SK-N-SH (cell line): ENCODE results near the gene MACROH2A2. TPM values are rescaled to one million over a fixed set of nuclear protein-coding genes. Genes with fewer than 3 reads are reported as not detected.
A peak's percentile ranks its signal among the peaks of the same experiment; 100 is the strongest.

Experiments used
- CTCF ChIA-PET: fragments of 300-600, 350-600 bp; formaldehyde crosslinking; extraction: SDS; loops from one replicate; lab custom pipeline; 2021; lab: Yijun Ruan, JAX
- POLR2A ChIA-PET: fragments of 350-600 bp; sonication (Branson Sonifier 250); formaldehyde crosslinking; extraction: SDS; loops from one replicate; lab custom pipeline; 2020; ENCODE audit warnings: antibody characterized with exemption, inconsistent platforms; lab: Yijun Ruan, JAX
- DNase-seq: peaks from one replicate; pipeline ENCODE4 v3.0.0; 2012
- H2AFZ ChIP-seq: fragments of 200-600 bp; sonication (generic); 2 replicates; pipeline ENCODE4 v1.8.1; 2016; ENCODE audit warnings: antibody characterized with exemption, mild to moderate bottlenecking, low read depth
- H3F3A ChIP-seq: fragments of 200-600 bp; sonication (generic); replicated peaks from 2 replicates; pipeline ENCODE3; 2016; ENCODE audit warnings: antibody characterized with exemption, mild to moderate bottlenecking; ENCODE audit not compliant: insufficient read depth
- H3K27ac ChIP-seq, 2 experiments: fragments of 200-500 bp in 1 of 2; fragments of 200-600 bp in 1 of 2; sonication (Bioruptor generic) in 1 of 2; sonication (generic), shearing (Covaris generic) in 1 of 2; 2 replicates each; pipeline versions ENCODE4 v1.5.1 to v1.6.1; 2014 to 2016; ENCODE audit warnings: low read depth in 2 of 2, inconsistent platforms in 1 of 2, low read length in 1 of 2, mild to moderate bottlenecking in 1 of 2, mixed read lengths in 1 of 2
- H3K27me3 ChIP-seq: fragments of 200-600 bp; sonication (generic), shearing (Covaris generic); 2 replicates; pipeline ENCODE4 v1.6.1; 2016; ENCODE audit warnings: mixed run types; ENCODE audit not compliant: insufficient read depth
- H3K36me3 ChIP-seq, 2 experiments: fragments of 200-500 bp in 1 of 2; fragments of 200-600 bp in 1 of 2; sonication (Bioruptor generic) in 1 of 2; sonication (generic) in 1 of 2; replicated peaks in 1 of 2; 2 replicates each; pipeline versions ENCODE3 to v1.5.1; 2014 to 2016; ENCODE audit warnings: low read length in 1 of 2, mild to moderate bottlenecking in 1 of 2; ENCODE audit not compliant: insufficient read depth in 2 of 2, control insufficient read depth in 1 of 2
- H3K4me1 ChIP-seq, 2 experiments: fragments of 200-500 bp in 1 of 2; fragments of 200-600 bp in 1 of 2; sonication (Bioruptor generic) in 1 of 2; sonication (generic), shearing (Covaris generic) in 1 of 2; 2 replicates each; pipeline versions ENCODE4 v1.5.1 to v1.6.1; 2014 to 2016; ENCODE audit warnings: low read depth in 1 of 2, low read length in 1 of 2, mixed run types in 1 of 2; ENCODE audit not compliant: insufficient read depth in 2 of 2, control insufficient read depth in 1 of 2
- H3K4me2 ChIP-seq: fragments of 200-600 bp; sonication (generic), shearing (Covaris generic); 2 replicates; pipeline ENCODE4 v1.6.1; 2017; ENCODE audit warnings: mixed run types
- H3K4me3 ChIP-seq, 2 experiments: fragments of 200-500 bp in 1 of 2; fragments of 200-600 bp in 1 of 2; sonication (Bioruptor generic) in 1 of 2; sonication (generic), shearing (Covaris generic) in 1 of 2; 2 replicates each; pipeline versions ENCODE4 v1.5.1 to v1.8.1; 2014 to 2016; ENCODE audit warnings: low read depth in 2 of 2, inconsistent platforms in 1 of 2, low read length in 1 of 2, mild to moderate bottlenecking in 1 of 2, mixed read lengths in 1 of 2, moderate library complexity in 1 of 2
- H3K79me2 ChIP-seq: fragments of 200-600 bp; sonication (generic); 2 replicates; pipeline ENCODE4 v1.8.1; 2017; ENCODE audit warnings: mild to moderate bottlenecking; ENCODE audit not compliant: insufficient read depth
- H3K9ac ChIP-seq: fragments of 200-600 bp; sonication (generic); 2 replicates; pipeline ENCODE4 v1.6.1; 2017; ENCODE audit warnings: mixed run types
- H3K9me2 ChIP-seq: fragments of 200-600 bp; sonication (generic); 2 replicates; pipeline ENCODE4 v1.6.1; 2017; ENCODE audit warnings: mixed run types
- H3K9me3 ChIP-seq: fragments of 200-600 bp; sonication (generic); 2 replicates; pipeline ENCODE4 v1.6.1; 2017; ENCODE audit warnings: mixed run types, mild to moderate bottlenecking, moderate library complexity
- H4K20me1 ChIP-seq: fragments of 200-600 bp; sonication (generic); 2 replicates; pipeline ENCODE4 v1.6.1; 2017; ENCODE audit warnings: mild to moderate bottlenecking, mixed run types; ENCODE audit not compliant: insufficient read depth
- CHD2 ChIP-seq: fragments of 150-350 bp; IDR thresholded peaks from 2 replicates; pipeline ENCODE4 v1.6.1; 2018; ENCODE audit warnings: low read length; ENCODE audit not compliant: partially characterized antibody
- ELF1 ChIP-seq: IDR thresholded peaks from 2 replicates; pipeline ENCODE4 v1.4.0; 2012
- EP300 ChIP-seq, 2 experiments: IDR thresholded peaks; 2 replicates each; pipeline versions ENCODE4 v1.4.0 to v1.6.1; 2012; ENCODE audit warnings: borderline replicate concordance in 1 of 2, low read depth in 1 of 2, low read length in 1 of 2
- EZH2phosphoT487 ChIP-seq: fragments of 200-600 bp; sonication (generic); IDR thresholded peaks from 2 replicates; pipeline ENCODE4 v1.6.1; 2017; ENCODE audit warnings: low read depth, mixed run types, mild to moderate bottlenecking, antibody characterized with exemption, moderate library complexity, borderline replicate concordance
- FOSL2 ChIP-seq: IDR thresholded peaks from 2 replicates; pipeline ENCODE4 v1.4.0; 2012; ENCODE audit warnings: low read depth, mild to moderate bottlenecking, moderate library complexity, borderline replicate concordance
- NRF1 ChIP-seq: IDR thresholded peaks from 2 replicates; pipeline ENCODE4 v1.6.1; 2012; ENCODE audit warnings: low read depth, mild to moderate bottlenecking, low read length
- RCOR1 ChIP-seq: fragments of 150-350 bp; IDR thresholded peaks from 2 replicates; pipeline ENCODE4 v1.6.1; 2017; ENCODE audit warnings: antibody characterized with exemption, low read length
- RFX5 ChIP-seq: IDR thresholded peaks from 2 replicates; pipeline ENCODE4 v1.6.1; 2012; ENCODE audit warnings: mild to moderate bottlenecking, improper control_type of control experiment, low read length
- RXRA ChIP-seq: IDR thresholded peaks from 2 replicates; pipeline ENCODE4 v1.4.0; 2012; ENCODE audit warnings: low read depth, mild to moderate bottlenecking, borderline replicate concordance
- TAF1 ChIP-seq: IDR thresholded peaks from 2 replicates; pipeline ENCODE4 v1.6.1; 2012; ENCODE audit warnings: low read depth, mild to moderate bottlenecking, low read length, moderate library complexity, borderline replicate concordance
- TEAD4 ChIP-seq: IDR thresholded peaks from 2 replicates; pipeline ENCODE4 v1.4.0; 2012; ENCODE audit warnings: mild to moderate bottlenecking, borderline replicate concordance; ENCODE audit not compliant: insufficient read depth
- WGBS: methylation state at CpG from one replicate; pipeline ENCODE4 v1.1.6; 2017; ENCODE audit warnings: low lambda C conversion rate; 5-methylcytosine and 5-hydroxymethylcytosine counted together
- polyA plus RNA-seq, 3 experiments: library from polyadenylated mRNA; depleted of rRNA; stranded (reverse); fragments of >200 nt; gene quantifications; 2 replicates each; pipeline ENCODE4 v1.2.3, GENCODE V29; 2012
- TF ChIP-seq, protein P1 (sequence below): IDR thresholded peaks from 2 replicates; pipeline ENCODE4; 2012
- TF ChIP-seq, protein P2 (sequence below): fragments of 150-350 bp; IDR thresholded peaks from 2 replicates; pipeline ENCODE4 v1.6.1; 2017; ENCODE audit warnings: antibody characterized with exemption, low read length, low read depth, borderline replicate concordance
- TF ChIP-seq, protein P3 (sequence below): IDR thresholded peaks from 2 replicates; pipeline ENCODE4 v1.6.1; 2012; ENCODE audit warnings: mild to moderate bottlenecking, low read depth, low read length, moderate library complexity
- TF ChIP-seq, protein P4 (sequence below): IDR thresholded peaks from 2 replicates; pipeline ENCODE4 v1.4.0; 2012; ENCODE audit warnings: low read depth, borderline replicate concordance

The MACROH2A2 gene
- polyA plus RNA-seq, 1 of the 3 experiments (the other 2 are of a cell fraction): 28.9 TPM

DNA sequence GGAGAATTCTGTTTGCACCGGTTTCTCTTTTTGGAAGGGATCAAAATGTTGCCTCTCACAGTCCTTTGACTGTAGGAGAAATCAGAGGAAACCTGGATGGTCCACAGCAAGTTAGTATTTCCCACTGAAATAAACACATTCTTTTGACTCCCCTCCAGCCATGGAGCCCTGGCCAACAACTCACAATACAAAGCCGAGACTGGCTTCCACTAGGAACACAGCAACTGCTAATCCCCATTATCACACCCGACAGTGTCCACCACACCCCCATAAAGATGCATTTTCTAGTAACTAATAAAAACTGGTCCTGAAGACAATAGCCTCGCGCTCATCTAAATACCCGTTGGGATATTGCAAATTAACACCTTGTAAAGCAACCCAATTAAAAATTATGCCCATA lies 798 bp upstream of the MACROH2A2 start:
- POLR2A ChIA-PET: interaction anchor here (0.5 to 1.4 kb wide), 8 partner anchors 17 to 445 kb away, joined by 3 to 5 read pairs (median 4); no protein-coding TSS in a partner anchor
- Histone ChIP-seq H3K79me2 (peaks cover 11% of the 10 kb centered on the region), H3K9me3 (no peaks in the 10 kb centered on the region), H3K4me2 (peak overlapping the region; percentile 89), H3K9ac (peak overlapping the region; percentile 86), H3K4me1 (peaks cover 8 to 14% of the 10 kb centered on the region in 2 experiments; a peak in 3 of 4 replicates), H3K27ac (peak overlapping the region in 1 of 2 experiments; percentile 92; a peak in 2 of 4 replicates), H3K36me3 (no peaks in the 10 kb centered on the region), H4K20me1 (no peaks in the 10 kb centered on the region), H3F3A (no peaks in the 10 kb centered on the region), H2AFZ (peak overlapping the region; percentile 90), H3K9me2 (no peaks in the 10 kb centered on the region), H3K4me3 (peak overlapping the region; percentile 80 to 91), H3K27me3 (no peaks in the 10 kb centered on the region)
- WGBS: 46% methylated on average over 6 of the region's 6 CpGs
- no peak for DNase-seq
- CTCF ChIA-PET: interaction anchor here (0.9 to 2.4 kb wide), 11 partner anchors 10 to 313 kb away, joined by 3 to 11 read pairs (median 3); partner anchors contain the start of gene TYSND1
- no peak for TF ChIP-seq EZH2phosphoT487
- TF ChIP-seq RCOR1: no peak
- TF ChIP-seq, protein P1, sequence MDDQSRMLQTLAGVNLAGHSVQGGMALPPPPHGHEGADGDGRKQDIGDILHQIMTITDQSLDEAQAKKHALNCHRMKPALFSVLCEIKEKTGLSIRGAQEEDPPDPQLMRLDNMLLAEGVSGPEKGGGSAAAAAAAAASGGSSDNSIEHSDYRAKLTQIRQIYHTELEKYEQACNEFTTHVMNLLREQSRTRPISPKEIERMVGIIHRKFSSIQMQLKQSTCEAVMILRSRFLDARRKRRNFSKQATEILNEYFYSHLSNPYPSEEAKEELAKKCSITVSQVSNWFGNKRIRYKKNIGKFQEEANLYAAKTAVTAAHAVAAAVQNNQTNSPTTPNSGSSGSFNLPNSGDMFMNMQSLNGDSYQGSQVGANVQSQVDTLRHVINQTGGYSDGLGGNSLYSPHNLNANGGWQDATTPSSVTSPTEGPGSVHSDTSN: no peak
- TF ChIP-seq, protein P2, sequence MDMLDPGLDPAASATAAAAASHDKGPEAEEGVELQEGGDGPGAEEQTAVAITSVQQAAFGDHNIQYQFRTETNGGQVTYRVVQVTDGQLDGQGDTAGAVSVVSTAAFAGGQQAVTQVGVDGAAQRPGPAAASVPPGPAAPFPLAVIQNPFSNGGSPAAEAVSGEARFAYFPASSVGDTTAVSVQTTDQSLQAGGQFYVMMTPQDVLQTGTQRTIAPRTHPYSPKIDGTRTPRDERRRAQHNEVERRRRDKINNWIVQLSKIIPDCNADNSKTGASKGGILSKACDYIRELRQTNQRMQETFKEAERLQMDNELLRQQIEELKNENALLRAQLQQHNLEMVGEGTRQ: no peak
- no peak for TF ChIP-seq ELF1
- TF ChIP-seq CHD2: no peak
- TF ChIP-seq, protein P3, sequence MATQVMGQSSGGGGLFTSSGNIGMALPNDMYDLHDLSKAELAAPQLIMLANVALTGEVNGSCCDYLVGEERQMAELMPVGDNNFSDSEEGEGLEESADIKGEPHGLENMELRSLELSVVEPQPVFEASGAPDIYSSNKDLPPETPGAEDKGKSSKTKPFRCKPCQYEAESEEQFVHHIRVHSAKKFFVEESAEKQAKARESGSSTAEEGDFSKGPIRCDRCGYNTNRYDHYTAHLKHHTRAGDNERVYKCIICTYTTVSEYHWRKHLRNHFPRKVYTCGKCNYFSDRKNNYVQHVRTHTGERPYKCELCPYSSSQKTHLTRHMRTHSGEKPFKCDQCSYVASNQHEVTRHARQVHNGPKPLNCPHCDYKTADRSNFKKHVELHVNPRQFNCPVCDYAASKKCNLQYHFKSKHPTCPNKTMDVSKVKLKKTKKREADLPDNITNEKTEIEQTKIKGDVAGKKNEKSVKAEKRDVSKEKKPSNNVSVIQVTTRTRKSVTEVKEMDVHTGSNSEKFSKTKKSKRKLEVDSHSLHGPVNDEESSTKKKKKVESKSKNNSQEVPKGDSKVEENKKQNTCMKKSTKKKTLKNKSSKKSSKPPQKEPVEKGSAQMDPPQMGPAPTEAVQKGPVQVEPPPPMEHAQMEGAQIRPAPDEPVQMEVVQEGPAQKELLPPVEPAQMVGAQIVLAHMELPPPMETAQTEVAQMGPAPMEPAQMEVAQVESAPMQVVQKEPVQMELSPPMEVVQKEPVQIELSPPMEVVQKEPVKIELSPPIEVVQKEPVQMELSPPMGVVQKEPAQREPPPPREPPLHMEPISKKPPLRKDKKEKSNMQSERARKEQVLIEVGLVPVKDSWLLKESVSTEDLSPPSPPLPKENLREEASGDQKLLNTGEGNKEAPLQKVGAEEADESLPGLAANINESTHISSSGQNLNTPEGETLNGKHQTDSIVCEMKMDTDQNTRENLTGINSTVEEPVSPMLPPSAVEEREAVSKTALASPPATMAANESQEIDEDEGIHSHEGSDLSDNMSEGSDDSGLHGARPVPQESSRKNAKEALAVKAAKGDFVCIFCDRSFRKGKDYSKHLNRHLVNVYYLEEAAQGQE: no peak
- no peak for TF ChIP-seq TAF1
- TF ChIP-seq TEAD4: no peak
- no peak for TF ChIP-seq EP300 (IDR thresholded peaks at IDR 0.05; ENCODE audit: borderline replicate concordance in 1 of 2, low read depth in 1 of 2, low read length in 1 of 2)
- no peak for TF ChIP-seq RFX5
- TF ChIP-seq FOSL2: no peak
- TF ChIP-seq RXRA: no peak
- no peak for TF ChIP-seq NRF1
- TF ChIP-seq, protein P4, sequence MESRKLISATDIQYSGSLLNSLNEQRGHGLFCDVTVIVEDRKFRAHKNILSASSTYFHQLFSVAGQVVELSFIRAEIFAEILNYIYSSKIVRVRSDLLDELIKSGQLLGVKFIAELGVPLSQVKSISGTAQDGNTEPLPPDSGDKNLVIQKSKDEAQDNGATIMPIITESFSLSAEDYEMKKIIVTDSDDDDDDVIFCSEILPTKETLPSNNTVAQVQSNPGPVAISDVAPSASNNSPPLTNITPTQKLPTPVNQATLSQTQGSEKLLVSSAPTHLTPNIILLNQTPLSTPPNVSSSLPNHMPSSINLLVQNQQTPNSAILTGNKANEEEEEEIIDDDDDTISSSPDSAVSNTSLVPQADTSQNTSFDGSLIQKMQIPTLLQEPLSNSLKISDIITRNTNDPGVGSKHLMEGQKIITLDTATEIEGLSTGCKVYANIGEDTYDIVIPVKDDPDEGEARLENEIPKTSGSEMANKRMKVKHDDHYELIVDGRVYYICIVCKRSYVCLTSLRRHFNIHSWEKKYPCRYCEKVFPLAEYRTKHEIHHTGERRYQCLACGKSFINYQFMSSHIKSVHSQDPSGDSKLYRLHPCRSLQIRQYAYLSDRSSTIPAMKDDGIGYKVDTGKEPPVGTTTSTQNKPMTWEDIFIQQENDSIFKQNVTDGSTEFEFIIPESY: no peak
